Measurements from ENCODE around the gene LCE1F. TPM values are rescaled to one million over a fixed set of nuclear protein-coding genes. Genes with fewer than 3 reads are reported as not detected.

Gene LCE1F
- total RNA-seq, 4 donors from 2014 or later, result not detected

GRCh38 chr1:152743371-152744145 lies 31.4 kb upstream of the LCE1F start:
- no peak for TF ChIP-seq CTCF (IDR thresholded peaks at IDR 0.05; ENCODE audit: low read depth)

- TF ChIP-seq CTCF (IDR thresholded peaks at IDR 0.05; ENCODE audit: low read depth), result no peak
Measured at GRCh38 chr1:152745289-152745704, 29.6 kb upstream of the LCE1F start.

GRCh38 chr1:152745765-152746444 lies 29.0 kb upstream of the LCE1F start:
- TF ChIP-seq CTCF (IDR thresholded peaks at IDR 0.05; ENCODE audit: low read depth), result no peak

GRCh38 chr1:152747831-152748230 lies 27.1 kb upstream of the LCE1F start:
- TF ChIP-seq CTCF (IDR thresholded peaks at IDR 0.05; ENCODE audit: low read depth), result no peak

- no peak for TF ChIP-seq CTCF (IDR thresholded peaks at IDR 0.05; ENCODE audit: low read depth)
Measured at GRCh38 chr1:152752225-152752624, 22.7 kb upstream of the LCE1F start.

- no peak for TF ChIP-seq CTCF (IDR thresholded peaks at IDR 0.05; ENCODE audit: low read depth)
Measured at GRCh38 chr1:152753586-152753985, 21.4 kb upstream of the LCE1F start.

GRCh38 chr1:152756872-152757271 lies 18.1 kb upstream of the LCE1F start:
- TF ChIP-seq CTCF (IDR thresholded peaks at IDR 0.05; ENCODE audit: low read depth), result no peak

Measured in subcutaneous adipose tissue (tissue), 4 donors.